HG02870 (cell line): ENCODE results near the gene GPR161.

ENCODE experiments used
- ATAC-seq: cut with Tn5 transposase; IDR thresholded peaks from one replicate; pipeline ENCODE4 v1.9.1; 2021; ENCODE audit warnings: mild to moderate bottlenecking, moderate library complexity; ENCODE audit not compliant: unreplicated experiment

The GPR161 gene

DNA sequence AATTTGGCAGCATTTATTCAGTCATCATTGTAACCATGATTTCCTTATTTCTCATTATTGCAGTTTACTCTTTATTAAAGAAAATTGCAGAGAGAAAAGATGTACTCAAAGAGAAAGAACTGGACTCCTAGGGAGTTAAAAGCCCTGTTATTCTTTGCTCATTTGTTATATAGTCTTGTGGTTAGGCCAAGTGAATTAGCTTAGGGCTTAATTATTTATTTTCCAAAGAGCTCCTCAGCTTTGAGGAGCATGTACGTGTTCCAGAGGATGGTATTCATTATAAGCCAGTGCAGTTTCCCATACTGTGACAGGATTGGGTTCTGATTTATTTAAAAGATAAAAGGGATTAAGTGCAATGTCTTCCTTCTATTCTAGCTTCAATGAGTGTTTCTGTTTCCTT, 86.4 kb downstream of the GPR161 start:
- no peak for ATAC-seq

DNA sequence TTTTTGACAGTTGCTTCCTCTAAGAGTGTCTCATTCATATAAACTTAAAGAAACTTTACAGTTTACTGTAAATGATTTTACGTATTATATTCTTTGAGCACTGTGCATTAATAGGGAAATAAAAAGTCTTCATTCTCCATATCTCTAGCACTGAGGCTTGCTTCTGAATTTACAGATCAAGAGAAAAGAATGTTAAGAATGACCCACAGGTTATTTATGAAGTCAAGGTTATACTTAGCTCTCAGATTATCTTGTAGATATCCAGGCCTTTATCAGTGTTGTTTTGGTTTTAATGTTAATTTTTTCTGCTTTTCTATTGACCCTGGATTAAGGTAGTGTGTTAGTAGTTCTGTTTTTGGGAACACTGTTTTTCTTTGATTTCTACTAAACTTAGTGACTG, 91.4 kb downstream of the GPR161 start:
- ATAC-seq: no peak

DNA sequence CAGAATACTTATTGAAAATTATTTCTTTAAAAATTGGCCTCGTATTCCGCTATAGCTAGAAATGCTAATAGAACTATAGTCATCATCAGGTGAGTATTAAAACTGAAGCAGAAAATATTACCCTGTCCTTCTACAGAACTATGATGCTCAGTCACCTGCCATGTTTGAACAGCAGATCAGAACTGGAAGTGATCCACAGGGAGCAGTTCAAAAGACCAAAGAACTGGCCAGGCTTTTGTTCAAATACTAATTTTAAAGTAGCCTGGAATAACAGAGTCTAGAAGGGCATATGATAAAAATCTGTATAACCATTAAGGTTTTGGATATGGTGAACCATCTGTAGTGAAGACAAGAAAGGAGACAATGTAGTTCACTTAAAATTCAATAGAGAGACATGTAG, 94.4 kb downstream of the GPR161 start:
- no peak for ATAC-seq

DNA sequence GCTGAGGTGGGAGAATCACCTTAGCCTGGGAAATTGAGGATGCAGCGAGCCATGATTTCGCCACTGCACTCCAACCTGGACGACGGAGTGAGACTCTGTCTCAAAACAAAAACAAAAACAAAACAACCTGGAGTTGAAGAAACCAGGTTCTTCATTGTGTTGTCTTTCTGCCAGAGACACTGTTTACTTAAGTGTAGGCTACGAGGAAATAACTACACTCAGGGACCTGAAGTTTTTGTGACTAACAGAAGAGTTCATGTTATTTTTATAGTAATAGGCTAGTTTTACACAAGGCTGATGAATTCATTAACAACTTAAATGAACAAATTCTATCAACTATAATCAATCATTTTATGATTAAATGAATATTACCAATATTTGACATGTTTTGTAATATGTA, 101.4 kb downstream of the GPR161 start:
- no peak for ATAC-seq

DNA sequence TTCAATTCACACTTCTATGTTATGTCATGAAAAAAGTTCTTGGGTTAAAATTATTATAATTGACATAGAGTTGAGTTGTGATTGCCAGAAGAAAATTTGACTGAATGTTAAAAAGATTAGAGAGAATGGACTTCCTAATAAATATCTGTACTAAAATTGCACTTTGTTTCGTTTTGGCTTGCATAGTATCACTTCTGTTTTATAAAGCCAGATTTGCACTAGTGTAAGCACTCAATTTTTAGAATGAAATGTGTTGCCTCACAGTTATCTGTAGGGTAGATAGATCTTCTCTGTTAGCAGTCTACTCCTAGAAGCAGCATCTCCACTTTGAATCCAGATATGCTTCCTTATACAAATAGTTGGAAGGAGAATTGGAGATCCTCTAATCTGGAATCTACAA, 104.7 kb downstream of the GPR161 start:
- peak; percentile 68 for ATAC-seq

DNA sequence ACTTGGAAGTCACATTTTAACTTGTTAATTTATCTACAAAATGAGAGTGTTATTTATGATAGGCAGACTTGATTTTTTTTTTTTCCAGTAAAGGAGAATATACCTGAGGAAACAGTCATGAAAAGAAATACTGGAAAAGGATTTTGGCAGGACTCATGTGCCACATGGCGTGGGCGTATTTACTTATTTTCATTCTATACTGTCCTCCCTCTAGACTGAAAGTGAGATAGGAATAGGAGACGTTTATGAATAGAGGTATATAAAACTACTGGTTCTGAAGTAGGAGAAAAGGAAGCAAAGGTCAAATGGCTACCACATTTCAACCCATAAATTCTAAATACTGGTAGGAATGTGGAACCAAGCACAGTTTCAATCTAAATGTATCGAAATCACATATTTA, 105.1 kb downstream of the GPR161 start:
- peak; percentile 16 for ATAC-seq

DNA sequence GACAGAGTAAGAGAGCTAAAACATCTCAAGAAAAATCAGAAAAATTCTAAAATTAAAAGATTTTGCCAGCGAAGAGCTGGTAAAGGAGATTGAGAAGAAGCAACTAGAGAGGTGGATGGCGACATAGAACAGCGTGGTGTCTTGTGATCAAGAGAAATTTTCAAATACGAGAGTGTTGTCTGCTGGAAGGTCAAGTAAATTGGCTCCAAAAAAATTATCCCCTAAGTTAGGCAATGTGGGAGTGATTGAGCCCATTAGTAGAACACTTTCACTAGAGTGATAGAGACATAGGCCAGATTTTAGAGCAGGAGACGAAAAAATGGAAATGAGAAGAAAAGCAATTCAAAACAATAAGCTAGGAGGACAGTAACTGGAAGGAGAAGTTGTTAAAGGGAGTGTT, 105.5 kb downstream of the GPR161 start:
- no peak for ATAC-seq
